ENCODE measurements around the gene FAM221B.

GRCh38 chr9:35778496-35778895, 50.0 kb downstream of the FAM221B start:
- TF ChIP-seq, protein P1, sequence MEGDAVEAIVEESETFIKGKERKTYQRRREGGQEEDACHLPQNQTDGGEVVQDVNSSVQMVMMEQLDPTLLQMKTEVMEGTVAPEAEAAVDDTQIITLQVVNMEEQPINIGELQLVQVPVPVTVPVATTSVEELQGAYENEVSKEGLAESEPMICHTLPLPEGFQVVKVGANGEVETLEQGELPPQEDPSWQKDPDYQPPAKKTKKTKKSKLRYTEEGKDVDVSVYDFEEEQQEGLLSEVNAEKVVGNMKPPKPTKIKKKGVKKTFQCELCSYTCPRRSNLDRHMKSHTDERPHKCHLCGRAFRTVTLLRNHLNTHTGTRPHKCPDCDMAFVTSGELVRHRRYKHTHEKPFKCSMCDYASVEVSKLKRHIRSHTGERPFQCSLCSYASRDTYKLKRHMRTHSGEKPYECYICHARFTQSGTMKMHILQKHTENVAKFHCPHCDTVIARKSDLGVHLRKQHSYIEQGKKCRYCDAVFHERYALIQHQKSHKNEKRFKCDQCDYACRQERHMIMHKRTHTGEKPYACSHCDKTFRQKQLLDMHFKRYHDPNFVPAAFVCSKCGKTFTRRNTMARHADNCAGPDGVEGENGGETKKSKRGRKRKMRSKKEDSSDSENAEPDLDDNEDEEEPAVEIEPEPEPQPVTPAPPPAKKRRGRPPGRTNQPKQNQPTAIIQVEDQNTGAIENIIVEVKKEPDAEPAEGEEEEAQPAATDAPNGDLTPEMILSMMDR (IDR thresholded peaks at IDR 0.05), result no peak
- TF ChIP-seq EP300 (IDR thresholded peaks at IDR 0.05), result no peak
- no peak for TF ChIP-seq POLR2A (IDR thresholded peaks at IDR 0.05)
